ENCODE data around the gene NLK.
"Not testable (repeated sequence)": the region's sequence is repeated elsewhere in the genome, so short reads cannot be mapped to it uniquely, and the experiment has no call there.

DNA sequence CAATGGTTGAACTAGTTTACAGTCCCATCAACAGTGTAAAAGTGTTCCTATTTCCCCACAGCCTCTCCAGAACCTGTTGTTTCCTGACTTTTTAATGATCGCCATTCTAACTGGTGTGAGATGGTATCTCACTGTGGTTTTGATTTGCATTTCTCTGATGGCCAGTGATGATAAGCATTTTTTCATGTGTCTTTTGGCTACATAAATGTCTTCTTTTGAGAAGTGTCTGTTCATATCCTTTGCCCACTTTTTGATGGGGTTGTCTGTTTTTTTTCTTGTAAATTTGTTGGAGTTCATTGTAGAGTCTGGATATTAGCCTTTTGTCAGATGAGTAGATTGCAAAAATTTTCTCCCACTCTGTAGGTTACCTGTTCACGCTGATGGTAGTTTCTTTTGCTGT lies 6.6 kb upstream of the NLK start:
- not testable (repeated sequence) for TF ChIP-seq FOXM1 (IDR thresholded peaks at IDR 0.05; ENCODE audit: borderline replicate concordance); ARNT (IDR thresholded peaks at IDR 0.05); FOXK2 (IDR thresholded peaks at IDR 0.05); BHLHE40 (IDR thresholded peaks at IDR 0.05; ENCODE audit: borderline replicate concordance); SP1 (IDR thresholded peaks at IDR 0.05); CTBP1 (IDR thresholded peaks at IDR 0.05; ENCODE audit: borderline replicate concordance); SUZ12 (IDR thresholded peaks at IDR 0.05); TARDBP (IDR thresholded peaks at IDR 0.05); ZNF384 (IDR thresholded peaks at IDR 0.05); HDGF (IDR thresholded peaks at IDR 0.05; ENCODE audit: borderline replicate concordance); FOXA1 (IDR thresholded peaks at IDR 0.05); PKNOX1 (IDR thresholded peaks at IDR 0.05); LEF1 (IDR thresholded peaks at IDR 0.05; ENCODE audit: borderline replicate concordance)

All from HEK293T (cell line).